ENCODE data around the gene ATP10A. TPM values are rescaled to one million over a fixed set of nuclear protein-coding genes. Genes with fewer than 3 reads are reported as not detected.

ATP10A gene
- polyA plus RNA-seq, 1 donor (not counting 4 experiments of a cell fraction or from before 2014, with no cell fraction given): not detected

DNA sequence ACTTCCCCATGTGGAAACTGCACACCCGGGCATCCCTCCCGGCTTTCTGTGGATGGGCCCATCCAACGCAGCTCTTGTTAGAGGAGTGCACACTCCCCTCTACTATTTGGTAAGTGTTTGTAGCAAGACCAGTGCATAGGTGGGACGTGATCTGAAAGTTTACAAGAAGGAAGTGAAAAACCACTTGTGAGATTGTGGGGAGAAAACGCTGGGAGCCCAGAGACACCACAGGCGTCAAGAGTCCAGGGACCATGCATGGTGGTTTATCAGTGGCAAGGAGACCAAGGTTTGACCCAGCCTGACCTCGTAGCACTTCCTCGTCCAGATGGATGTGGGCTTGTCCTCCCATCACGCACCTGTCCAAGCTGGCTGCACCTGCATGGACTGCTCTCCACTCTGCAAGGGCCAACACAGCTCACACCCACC, 51.6 kb downstream of the ATP10A start:
- Histone ChIP-seq H3K4me1 (ENCODE audit: control insufficient read depth, extremely low read depth, insufficient read depth, low read length) (no peaks in the 10 kb centered on the region), H3K9ac (ENCODE audit: control insufficient read depth, extremely low read depth, insufficient read depth, low read length) (no peak overlapping the region), H3K9me1 (ENCODE audit: control insufficient read depth, extremely low read depth, insufficient read depth, low read length) (no peaks in the 10 kb centered on the region), H3K36me3 (ENCODE audit: control insufficient read depth in 2 of 2, extremely low read depth in 1 of 2, insufficient read depth in 2 of 2, low read length in 2 of 2) (no peaks in the 10 kb centered on the region), H2AFZ (ENCODE audit: control insufficient read depth, low read length) (no peak overlapping the region), H3K79me2 (ENCODE audit: control insufficient read depth, insufficient read depth, low read length) (no peaks in the 10 kb centered on the region), H3K27me3 (ENCODE audit: control insufficient read depth, extremely low read depth, insufficient read depth, low read length) (no peaks in the 10 kb centered on the region), H3K27ac (ENCODE audit: control insufficient read depth, insufficient read depth, low read length) (no peak overlapping the region), H3K4me3 (ENCODE audit: control insufficient read depth in 2 of 3, extremely low read depth in 1 of 3, insufficient read depth in 2 of 3, low read depth in 1 of 3, low read length in 3 of 3) (no peak overlapping the region), H3K9me3 (ENCODE audit: control insufficient read depth, low read depth, low read length) (peaks cover 14% of the 10 kb centered on the region), H4K20me1 (ENCODE audit: control insufficient read depth, extremely low read depth, insufficient read depth, low read length) (no peaks in the 10 kb centered on the region), H3K4me2 (ENCODE audit: control insufficient read depth, extremely low read depth, insufficient read depth, low read depth, low read length) (no peak overlapping the region)
- no peak for DNase-seq (ENCODE audit: low read depth, low spot score)
- dilution Hi-C loops (cut with MboI; ENCODE audit: extremely low pct_ligation_motif_present, low sequenced_read_pairs): no loop called here
- TF ChIP-seq, protein P1, sequence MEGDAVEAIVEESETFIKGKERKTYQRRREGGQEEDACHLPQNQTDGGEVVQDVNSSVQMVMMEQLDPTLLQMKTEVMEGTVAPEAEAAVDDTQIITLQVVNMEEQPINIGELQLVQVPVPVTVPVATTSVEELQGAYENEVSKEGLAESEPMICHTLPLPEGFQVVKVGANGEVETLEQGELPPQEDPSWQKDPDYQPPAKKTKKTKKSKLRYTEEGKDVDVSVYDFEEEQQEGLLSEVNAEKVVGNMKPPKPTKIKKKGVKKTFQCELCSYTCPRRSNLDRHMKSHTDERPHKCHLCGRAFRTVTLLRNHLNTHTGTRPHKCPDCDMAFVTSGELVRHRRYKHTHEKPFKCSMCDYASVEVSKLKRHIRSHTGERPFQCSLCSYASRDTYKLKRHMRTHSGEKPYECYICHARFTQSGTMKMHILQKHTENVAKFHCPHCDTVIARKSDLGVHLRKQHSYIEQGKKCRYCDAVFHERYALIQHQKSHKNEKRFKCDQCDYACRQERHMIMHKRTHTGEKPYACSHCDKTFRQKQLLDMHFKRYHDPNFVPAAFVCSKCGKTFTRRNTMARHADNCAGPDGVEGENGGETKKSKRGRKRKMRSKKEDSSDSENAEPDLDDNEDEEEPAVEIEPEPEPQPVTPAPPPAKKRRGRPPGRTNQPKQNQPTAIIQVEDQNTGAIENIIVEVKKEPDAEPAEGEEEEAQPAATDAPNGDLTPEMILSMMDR (optimal IDR thresholded peaks at IDR 0.05 in 1 of 3, IDR thresholded peaks at IDR 0.05 in 1 of 3, conservative IDR thresholded peaks at IDR 0.05 in 1 of 3; ENCODE audit: extremely low read depth in 1 of 3, insufficient read depth in 2 of 3, low read length in 3 of 3): no peak
- no peak for TF ChIP-seq EZH2 (IDR thresholded peaks at IDR 0.05; ENCODE audit: low read length)
- FAIRE-seq: no peak

DNA sequence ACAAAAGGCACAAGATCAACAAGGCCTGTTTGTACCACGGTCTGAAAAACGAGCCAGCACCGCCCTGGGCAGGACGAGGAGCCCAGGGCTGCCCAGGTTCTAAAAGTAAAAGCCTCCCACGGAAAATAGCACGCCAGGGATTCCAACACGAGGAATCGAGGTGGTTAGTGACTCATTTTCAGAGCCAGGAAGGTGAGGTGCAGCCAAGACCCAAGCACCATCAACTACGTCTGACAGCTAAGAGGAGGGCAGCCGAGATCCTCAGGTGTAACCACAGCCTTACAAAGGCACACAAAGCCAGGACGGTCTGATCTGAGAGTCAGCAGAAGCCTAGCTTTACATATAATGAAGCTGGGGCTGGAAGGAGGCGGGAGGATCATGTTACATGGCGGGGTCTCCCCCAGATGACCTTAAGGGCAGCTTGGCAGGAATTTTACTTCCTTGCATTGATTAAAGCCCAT, 52.5 kb downstream of the ATP10A start:
- H4K20me1 ChIP-seq (ENCODE audit: control insufficient read depth, extremely low read depth, insufficient read depth, low read length): no peaks in the 10 kb centered on the region
- H2AFZ ChIP-seq (ENCODE audit: control insufficient read depth, low read length): no peak overlapping the region
- H3K36me3 ChIP-seq (ENCODE audit: control insufficient read depth in 2 of 2, extremely low read depth in 1 of 2, insufficient read depth in 2 of 2, low read length in 2 of 2): no peaks in the 10 kb centered on the region
- dilution Hi-C loops (cut with MboI; ENCODE audit: extremely low pct_ligation_motif_present, low sequenced_read_pairs): no loop called here
- no peaks in the 10 kb centered on the region for H3K9me1 ChIP-seq (ENCODE audit: control insufficient read depth, extremely low read depth, insufficient read depth, low read length)
- H3K79me2 ChIP-seq (ENCODE audit: control insufficient read depth, insufficient read depth, low read length): no peaks in the 10 kb centered on the region
- TF ChIP-seq, protein P1 (optimal IDR thresholded peaks at IDR 0.05 in 1 of 3, IDR thresholded peaks at IDR 0.05 in 1 of 3, conservative IDR thresholded peaks at IDR 0.05 in 1 of 3; ENCODE audit: extremely low read depth in 1 of 3, insufficient read depth in 2 of 3, low read length in 3 of 3): no peak
- TF ChIP-seq EZH2 (IDR thresholded peaks at IDR 0.05; ENCODE audit: low read length): no peak
- no peak overlapping the region for H3K4me2 ChIP-seq (ENCODE audit: control insufficient read depth, extremely low read depth, insufficient read depth, low read depth, low read length)
- no peaks in the 10 kb centered on the region for H3K4me1 ChIP-seq (ENCODE audit: control insufficient read depth, extremely low read depth, insufficient read depth, low read length)
- no peaks in the 10 kb centered on the region for H3K27me3 ChIP-seq (ENCODE audit: control insufficient read depth, extremely low read depth, insufficient read depth, low read length)
- no peak overlapping the region for H3K27ac ChIP-seq (ENCODE audit: control insufficient read depth, insufficient read depth, low read length)
- no peak for DNase-seq (ENCODE audit: low read depth, low spot score)
- no peak overlapping the region for H3K9ac ChIP-seq (ENCODE audit: control insufficient read depth, extremely low read depth, insufficient read depth, low read length)
- no peak overlapping the region for H3K4me3 ChIP-seq (ENCODE audit: control insufficient read depth in 2 of 3, extremely low read depth in 1 of 3, insufficient read depth in 2 of 3, low read depth in 1 of 3, low read length in 3 of 3)
- H3K9me3 ChIP-seq (ENCODE audit: control insufficient read depth, low read depth, low read length): peaks cover 14% of the 10 kb centered on the region
- FAIRE-seq: no peak
